GM21737 (cell line): ENCODE results near the gene PLAC1.

Source experiments
- ATAC-seq: cut with Tn5 transposase; IDR thresholded peaks from one replicate; pipeline ENCODE4 v1.9.1; 2021; ENCODE audit warnings: mild to moderate bottlenecking, moderate library complexity; ENCODE audit not compliant: unreplicated experiment

The PLAC1 gene

GRCh38 chrX:134671294-134671693, 13.0 kb upstream of the PLAC1 start:
- ATAC-seq: no peak

GRCh38 chrX:134670134-134670924, 12.1 kb upstream of the PLAC1 start:
- ATAC-seq: no peak

- ATAC-seq: no peak
These were observed 11.3 kb upstream of the PLAC1 start for GRCh38 chrX:134669378-134670098.

GRCh38 chrX:134664202-134664601, 5.9 kb upstream of the PLAC1 start:
- no peak for ATAC-seq

- no peak for ATAC-seq
These were observed 3.0 kb upstream of the PLAC1 start for GRCh38 chrX:134661295-134661694.

GRCh38 chrX:134660627-134661026, 2.4 kb upstream of the PLAC1 start:
- ATAC-seq: no peak

GRCh38 chrX:134659761-134660160, 1.5 kb upstream of the PLAC1 start:
- no peak for ATAC-seq

- no peak for ATAC-seq
These were observed 421 bp upstream of the PLAC1 start for GRCh38 chrX:134658760-134659023.

- no peak for ATAC-seq
These were observed 3.8 kb downstream of the PLAC1 start for GRCh38 chrX:134654398-134655012.

GRCh38 chrX:134653835-134654234, 4.4 kb downstream of the PLAC1 start:
- no peak for ATAC-seq

GRCh38 chrX:134650701-134651100, 7.6 kb downstream of the PLAC1 start:
- ATAC-seq: no peak

- no peak for ATAC-seq
These were observed 8.5 kb downstream of the PLAC1 start for GRCh38 chrX:134649770-134650169.

- ATAC-seq: no peak
These were observed 10.8 kb downstream of the PLAC1 start for GRCh38 chrX:134647477-134647877.

- no peak for ATAC-seq
These were observed 11.6 kb downstream of the PLAC1 start for GRCh38 chrX:134646691-134647090.

GRCh38 chrX:134645936-134646543, 12.2 kb downstream of the PLAC1 start:
- no peak for ATAC-seq

- no peak for ATAC-seq
These were observed 15.9 kb downstream of the PLAC1 start for GRCh38 chrX:134642386-134642785.

GRCh38 chrX:134641346-134641745, 16.9 kb downstream of the PLAC1 start:
- no peak for ATAC-seq

- no peak for ATAC-seq
These were observed 17.4 kb downstream of the PLAC1 start for GRCh38 chrX:134640914-134641313.

GRCh38 chrX:134636851-134637250, 21.4 kb downstream of the PLAC1 start:
- ATAC-seq: no peak

- ATAC-seq: no peak
These were observed 23.6 kb downstream of the PLAC1 start for GRCh38 chrX:134634691-134635090.

- ATAC-seq: no peak
These were observed 24.4 kb downstream of the PLAC1 start for GRCh38 chrX:134633832-134634231.

- ATAC-seq: no peak
These were observed 24.9 kb downstream of the PLAC1 start for GRCh38 chrX:134633394-134633793.
